ENCODE data around the gene ANO10.
"Not testable (repeated sequence)": the region's sequence is repeated elsewhere in the genome, so short reads cannot be mapped to it uniquely, and the experiment has no call there.

Gene ANO10

DNA sequence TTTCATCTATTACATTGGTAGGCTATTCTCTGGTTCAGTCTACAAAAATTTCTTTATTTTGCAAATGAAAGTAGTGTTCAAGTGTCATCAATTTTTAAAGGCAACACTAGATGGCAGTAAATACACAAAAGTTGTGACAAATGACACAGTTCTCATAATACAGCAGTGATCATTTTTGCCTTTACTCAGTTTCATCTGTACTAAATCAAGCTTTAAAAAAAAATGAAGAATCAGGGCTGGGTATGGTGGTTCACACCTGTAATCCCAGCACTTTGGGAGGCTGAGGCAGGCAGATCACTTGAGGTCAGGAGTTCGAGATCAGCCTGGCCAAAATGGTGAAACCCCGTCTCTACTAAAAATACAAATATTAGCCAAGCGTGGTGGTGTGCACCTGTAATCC is 77.5 kb downstream of the ANO10 start:
- POLR2A ChIA-PET: not testable (repeated sequence)
- peak; percentile 45 for DNase-seq (ENCODE audit: extremely low spot score)
- TF ChIP-seq, protein P1, sequence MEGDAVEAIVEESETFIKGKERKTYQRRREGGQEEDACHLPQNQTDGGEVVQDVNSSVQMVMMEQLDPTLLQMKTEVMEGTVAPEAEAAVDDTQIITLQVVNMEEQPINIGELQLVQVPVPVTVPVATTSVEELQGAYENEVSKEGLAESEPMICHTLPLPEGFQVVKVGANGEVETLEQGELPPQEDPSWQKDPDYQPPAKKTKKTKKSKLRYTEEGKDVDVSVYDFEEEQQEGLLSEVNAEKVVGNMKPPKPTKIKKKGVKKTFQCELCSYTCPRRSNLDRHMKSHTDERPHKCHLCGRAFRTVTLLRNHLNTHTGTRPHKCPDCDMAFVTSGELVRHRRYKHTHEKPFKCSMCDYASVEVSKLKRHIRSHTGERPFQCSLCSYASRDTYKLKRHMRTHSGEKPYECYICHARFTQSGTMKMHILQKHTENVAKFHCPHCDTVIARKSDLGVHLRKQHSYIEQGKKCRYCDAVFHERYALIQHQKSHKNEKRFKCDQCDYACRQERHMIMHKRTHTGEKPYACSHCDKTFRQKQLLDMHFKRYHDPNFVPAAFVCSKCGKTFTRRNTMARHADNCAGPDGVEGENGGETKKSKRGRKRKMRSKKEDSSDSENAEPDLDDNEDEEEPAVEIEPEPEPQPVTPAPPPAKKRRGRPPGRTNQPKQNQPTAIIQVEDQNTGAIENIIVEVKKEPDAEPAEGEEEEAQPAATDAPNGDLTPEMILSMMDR (IDR thresholded peaks at IDR 0.05; ENCODE audit: control extremely low read depth, extremely low read depth, low read depth, missing control alignments): peak; percentile 36
- CTCF ChIA-PET: interaction anchor here (0.6 to 2.0 kb wide), 10 partner anchors 9 to 667 kb away, joined by 3 to 7 read pairs (median 4); no protein-coding TSS in a partner anchor

DNA sequence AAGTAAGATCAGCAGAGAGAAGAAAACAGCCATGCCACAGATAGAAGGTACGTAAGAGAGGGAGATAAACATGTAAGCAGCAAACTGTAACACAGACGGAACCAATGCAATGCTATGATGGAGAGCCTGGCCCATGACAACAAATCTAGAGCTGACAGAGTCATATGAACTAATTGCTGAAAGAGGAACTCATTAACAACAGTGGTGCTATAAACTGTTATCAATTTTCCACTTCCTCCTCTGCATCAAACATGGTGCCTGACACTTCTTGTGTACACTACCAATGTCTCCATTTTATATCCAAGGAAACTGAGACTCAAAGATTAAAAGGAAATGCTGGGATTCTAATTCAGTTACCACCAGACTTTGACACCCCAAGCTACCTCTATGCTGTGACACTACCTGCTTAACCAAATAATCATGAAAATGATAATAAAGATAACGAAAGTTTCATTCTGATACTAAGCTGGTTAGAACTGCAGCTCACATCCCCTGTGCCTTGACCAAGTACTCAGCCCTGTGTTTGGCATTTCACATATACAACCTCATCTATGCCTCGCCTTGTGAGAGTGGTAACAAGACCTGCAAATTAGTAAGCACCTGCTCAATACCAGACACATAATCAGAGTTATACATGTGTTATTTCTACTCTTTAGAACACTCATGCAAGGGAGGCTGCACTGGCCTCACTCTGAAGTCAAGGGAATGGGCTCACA is 79.3 kb downstream of the ANO10 start:
- ChIA-PET POLR2A (no interaction called here), CTCF (interaction anchor here (1.0 to 2.0 kb wide), 2 partner anchors 13 to 669 kb away, joined by 3 to 6 read pairs; no protein-coding TSS in a partner anchor)
- no peak for DNase-seq (ENCODE audit: extremely low spot score)
- TF ChIP-seq, protein P1 (IDR thresholded peaks at IDR 0.05; ENCODE audit: control extremely low read depth, extremely low read depth, low read depth, missing control alignments): no peak

GRCh38 chr3:43540624-43541023 is 81.2 kb downstream of the ANO10 start:
- CTCF ChIA-PET: interaction anchor here (0.8 kb wide), 1 partner anchor 17 kb away, joined by 3 read pairs; no protein-coding TSS in a partner anchor
- TF ChIP-seq, protein P1 (IDR thresholded peaks at IDR 0.05; ENCODE audit: control extremely low read depth, extremely low read depth, low read depth, missing control alignments): no peak
- POLR2A ChIA-PET: no interaction called here
- DNase-seq (ENCODE audit: extremely low spot score): no peak

GRCh38 chr3:43539321-43539720 is 82.5 kb downstream of the ANO10 start:
- ChIA-PET CTCF (no interaction called here), POLR2A (no interaction called here)
- DNase-seq (ENCODE audit: extremely low spot score): no peak
- TF ChIP-seq, protein P1 (IDR thresholded peaks at IDR 0.05; ENCODE audit: control extremely low read depth, extremely low read depth, low read depth, missing control alignments): no peak

- CTCF ChIA-PET: interaction anchor here (0.7 kb wide), 1 partner anchor 14 kb away, joined by 3 read pairs; no protein-coding TSS in a partner anchor
Observed at GRCh38 chr3:43537225-43537624, 84.6 kb downstream of the ANO10 start.

GRCh38 chr3:43534675-43535074 is 87.1 kb downstream of the ANO10 start:
- TF ChIP-seq, protein P1 (IDR thresholded peaks at IDR 0.05; ENCODE audit: control extremely low read depth, extremely low read depth, low read depth, missing control alignments): no peak
- ChIA-PET POLR2A (no interaction called here), CTCF (interaction anchor here (2.2 kb wide), 1 partner anchor 10 kb away, joined by 6 read pairs; no protein-coding TSS in a partner anchor)
- DNase-seq (ENCODE audit: extremely low spot score): no peak

More at GRCh38 chr3:43537225-43537624, 84.6 kb downstream of the ANO10 start:
- POLR2A ChIA-PET: no interaction called here
- DNase-seq (ENCODE audit: extremely low spot score): no peak
- TF ChIP-seq, protein P1 (IDR thresholded peaks at IDR 0.05; ENCODE audit: control extremely low read depth, extremely low read depth, low read depth, missing control alignments): no peak
